Transverse colon (tissue), 4 donors: ENCODE data around the gene IMPACT.

Source experiments
- CTCF ChIP-seq, 5 experiments: fragments of 200-600 bp in 3 of 5; fragments of 450-650 bp in 2 of 5; sonication (generic) in 3 of 5; IDR thresholded peaks; 1 replicate in 2 of 5; 2 replicates in 3 of 5; pipeline ENCODE4 v1.5.1; 2016 to 2017; ENCODE audit warnings: antibody characterized with exemption in 5 of 5, inconsistent platforms in 3 of 5, mild to moderate bottlenecking in 2 of 5, moderate library complexity in 1 of 5
- EP300 ChIP-seq: sonication (generic); formaldehyde crosslinking; IDR thresholded peaks from one replicate; pipeline ENCODE4 v1.6.1; 2017; ENCODE audit warnings: antibody characterized with exemption, low read depth
- POLR2A ChIP-seq: fragments of 450-650 bp; IDR thresholded peaks from one replicate; pipeline ENCODE4 v1.6.1; 2016; ENCODE audit warnings: antibody characterized with exemption, mild to moderate bottlenecking, moderate library complexity
- POLR2AphosphoS5 ChIP-seq, 3 donors: sonication (generic); formaldehyde crosslinking; IDR thresholded peaks; one replicate each; pipeline ENCODE4 v1.6.1; 2016; ENCODE audit warnings: antibody characterized with exemption in 3 of 3

GRCh38 chr18:24432618-24433017, 6.1 kb downstream of the IMPACT start:
- no peak for TF ChIP-seq CTCF (IDR thresholded peaks at IDR 0.05)
- TF ChIP-seq POLR2A: no peak
- no peak for TF ChIP-seq POLR2AphosphoS5 (IDR thresholded peaks at IDR 0.05)
- no peak for TF ChIP-seq EP300
